C4-2B (cell line): Measurements from ENCODE around the gene FOXQ1.

Source experiments
- ZFX ChIP-seq: fragments of 450-650 bp; IDR thresholded peaks from 2 replicates; pipeline ENCODE4 v1.6.1; 2017
- TF ChIP-seq, protein P1 (sequence below): fragments of 450-650 bp; conservative IDR thresholded peaks from 2 replicates; pipeline ENCODE4 v1.5.1; 2017; ENCODE audit warnings: mild to moderate bottlenecking

DNA sequence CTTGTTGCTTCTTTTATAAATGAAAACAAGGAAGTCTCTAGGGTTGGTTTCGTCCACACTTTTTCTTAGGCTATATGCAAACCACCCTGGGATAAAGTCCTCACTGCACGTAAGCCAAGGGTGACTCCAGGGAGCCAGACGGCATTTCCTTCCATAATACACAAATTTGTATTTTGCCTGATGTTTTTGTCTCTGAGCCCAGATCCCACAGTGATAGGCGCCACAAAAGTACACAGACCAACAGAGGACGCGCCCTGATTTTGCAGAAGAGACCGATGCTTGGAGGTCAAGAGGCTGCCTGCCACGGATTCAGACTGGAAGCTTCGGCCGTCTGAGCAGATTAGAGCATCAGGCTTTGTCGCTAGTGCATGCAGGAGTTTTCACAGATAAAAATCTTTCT, 22.8 kb downstream of the FOXQ1 start:
- TF ChIP-seq, protein P1, sequence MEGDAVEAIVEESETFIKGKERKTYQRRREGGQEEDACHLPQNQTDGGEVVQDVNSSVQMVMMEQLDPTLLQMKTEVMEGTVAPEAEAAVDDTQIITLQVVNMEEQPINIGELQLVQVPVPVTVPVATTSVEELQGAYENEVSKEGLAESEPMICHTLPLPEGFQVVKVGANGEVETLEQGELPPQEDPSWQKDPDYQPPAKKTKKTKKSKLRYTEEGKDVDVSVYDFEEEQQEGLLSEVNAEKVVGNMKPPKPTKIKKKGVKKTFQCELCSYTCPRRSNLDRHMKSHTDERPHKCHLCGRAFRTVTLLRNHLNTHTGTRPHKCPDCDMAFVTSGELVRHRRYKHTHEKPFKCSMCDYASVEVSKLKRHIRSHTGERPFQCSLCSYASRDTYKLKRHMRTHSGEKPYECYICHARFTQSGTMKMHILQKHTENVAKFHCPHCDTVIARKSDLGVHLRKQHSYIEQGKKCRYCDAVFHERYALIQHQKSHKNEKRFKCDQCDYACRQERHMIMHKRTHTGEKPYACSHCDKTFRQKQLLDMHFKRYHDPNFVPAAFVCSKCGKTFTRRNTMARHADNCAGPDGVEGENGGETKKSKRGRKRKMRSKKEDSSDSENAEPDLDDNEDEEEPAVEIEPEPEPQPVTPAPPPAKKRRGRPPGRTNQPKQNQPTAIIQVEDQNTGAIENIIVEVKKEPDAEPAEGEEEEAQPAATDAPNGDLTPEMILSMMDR: no peak
- TF ChIP-seq ZFX: no peak
